ENCODE measurements around the gene ATP11A.

The ATP11A gene

DNA sequence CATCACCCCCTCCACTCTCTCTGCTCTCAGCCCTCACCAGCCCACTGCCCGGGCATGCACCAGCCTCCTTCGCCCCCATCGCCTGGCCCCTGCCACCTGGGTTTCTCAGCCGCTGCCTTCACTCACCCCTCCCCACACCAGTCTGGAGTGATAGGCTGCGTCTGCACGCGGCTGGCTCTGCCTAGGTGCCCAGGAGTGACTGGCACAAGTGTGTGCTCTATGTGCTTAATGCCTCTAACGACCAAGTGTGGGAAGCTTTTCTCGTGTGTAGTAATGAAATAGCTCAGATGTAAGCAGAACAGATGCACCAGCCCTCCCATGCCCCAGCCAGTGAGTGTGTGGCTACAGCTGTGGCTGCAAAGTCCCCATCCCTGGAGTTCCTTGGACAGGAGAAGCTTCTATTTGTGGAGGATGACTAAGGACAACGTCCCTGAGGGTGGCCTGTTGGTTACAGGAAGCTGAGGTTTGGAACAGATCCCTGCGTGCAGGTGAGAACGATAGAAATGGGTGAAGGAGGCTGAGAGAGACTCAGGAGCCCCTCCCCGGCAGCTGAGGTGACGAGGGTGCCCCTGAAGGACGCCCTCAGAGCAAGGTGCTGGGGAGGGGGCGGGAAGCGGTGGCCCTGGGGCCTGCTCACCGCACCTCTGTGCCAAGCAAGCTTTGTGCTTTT lies 35.6 kb downstream of the ATP11A start:
- no peak for DNase-seq (ENCODE audit: low read depth)

DNA sequence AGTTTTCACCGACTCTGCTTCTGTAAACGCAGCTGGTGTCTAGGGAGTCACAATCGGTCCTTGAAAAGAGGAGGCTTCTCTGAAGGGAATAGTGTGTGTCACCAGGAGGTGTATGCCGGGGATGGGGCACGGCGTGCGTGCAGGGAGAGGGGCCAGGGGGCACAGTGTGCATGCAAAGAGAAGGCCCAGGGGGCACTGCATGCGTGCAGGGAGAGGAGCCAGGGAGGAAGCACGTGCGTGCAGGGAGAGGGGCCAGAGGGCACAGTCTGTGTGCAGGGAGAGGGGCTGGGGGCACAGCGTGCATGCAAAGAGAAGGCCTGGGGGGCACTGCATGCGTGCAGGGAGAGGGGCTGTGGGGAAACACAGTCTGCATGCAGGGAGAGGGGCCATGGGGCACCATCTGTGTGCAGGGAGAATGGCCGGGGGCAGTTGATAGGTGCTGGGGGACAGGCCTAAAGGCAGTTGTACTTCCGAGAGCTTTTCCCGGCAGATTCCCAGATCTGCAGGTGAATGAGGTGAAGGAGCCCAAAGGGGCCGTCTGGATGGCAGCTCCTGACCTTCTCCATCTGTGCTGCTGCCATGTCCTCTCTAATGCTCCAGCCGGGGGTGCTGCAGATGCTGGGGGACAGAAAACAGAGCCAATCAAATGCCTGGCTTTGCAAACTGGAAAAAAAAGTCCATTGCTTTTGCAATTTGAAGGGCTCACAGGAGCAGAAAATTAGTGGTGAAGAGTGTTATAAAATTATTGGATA lies 36.4 kb downstream of the ATP11A start:
- DNase-seq (ENCODE audit: low read depth): no peak

DNA sequence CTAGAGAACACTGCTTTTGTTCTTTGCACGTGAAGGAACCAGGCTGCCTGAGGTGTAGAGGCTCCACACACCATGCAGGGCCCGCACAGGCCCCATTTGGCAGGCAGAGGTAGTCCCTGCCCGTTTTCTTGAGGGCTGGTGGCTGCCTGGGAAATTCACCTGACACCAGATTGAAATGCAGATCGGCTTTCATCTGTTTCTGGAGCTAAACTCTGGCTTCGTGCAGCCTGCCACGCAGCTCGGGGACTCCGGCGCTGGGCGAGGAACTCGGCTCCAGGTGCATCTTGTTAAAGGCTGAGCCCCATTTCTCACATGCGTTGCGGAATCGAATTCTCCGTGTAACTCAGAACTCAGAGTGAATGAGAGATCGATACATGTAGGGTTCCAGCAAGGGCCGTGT lies 37.7 kb downstream of the ATP11A start:
- DNase-seq (ENCODE audit: low read depth): no peak

DNA sequence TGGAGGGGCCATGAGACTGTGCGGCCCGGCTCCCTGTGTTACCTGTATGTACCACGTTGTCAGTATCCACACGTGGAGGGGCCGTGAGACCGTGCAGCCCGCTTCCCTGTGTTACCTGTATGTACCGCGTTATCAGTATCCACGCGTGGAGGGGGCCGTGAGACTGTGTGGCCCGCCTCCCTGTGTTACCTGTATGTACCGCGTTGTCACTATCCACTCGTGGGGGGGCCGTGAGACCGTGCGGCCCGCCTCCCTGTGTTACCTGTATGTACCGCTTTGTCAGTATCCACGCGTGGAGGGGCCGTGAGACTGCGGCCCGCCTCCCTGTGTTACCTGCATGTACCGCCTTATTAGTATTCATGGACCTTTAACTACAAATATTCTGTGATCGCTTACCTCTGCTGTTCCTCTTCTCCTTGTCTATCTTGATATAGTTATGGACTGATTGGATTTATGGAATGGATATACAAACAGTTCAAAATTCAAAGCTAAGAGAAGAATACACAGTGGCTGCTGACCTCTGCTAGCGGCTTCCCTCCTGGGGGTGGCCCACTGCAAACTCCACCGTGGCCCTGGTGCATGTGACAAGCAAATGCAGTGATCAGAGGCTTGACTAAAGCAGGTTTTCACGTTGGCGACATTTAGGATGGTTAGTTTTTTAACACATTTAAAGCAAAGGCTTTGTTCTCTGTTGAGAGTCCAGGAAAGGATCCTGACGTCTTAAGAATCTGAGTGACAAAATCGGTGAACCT lies 38.7 kb downstream of the ATP11A start:
- no peak for DNase-seq (ENCODE audit: low read depth)

DNA sequence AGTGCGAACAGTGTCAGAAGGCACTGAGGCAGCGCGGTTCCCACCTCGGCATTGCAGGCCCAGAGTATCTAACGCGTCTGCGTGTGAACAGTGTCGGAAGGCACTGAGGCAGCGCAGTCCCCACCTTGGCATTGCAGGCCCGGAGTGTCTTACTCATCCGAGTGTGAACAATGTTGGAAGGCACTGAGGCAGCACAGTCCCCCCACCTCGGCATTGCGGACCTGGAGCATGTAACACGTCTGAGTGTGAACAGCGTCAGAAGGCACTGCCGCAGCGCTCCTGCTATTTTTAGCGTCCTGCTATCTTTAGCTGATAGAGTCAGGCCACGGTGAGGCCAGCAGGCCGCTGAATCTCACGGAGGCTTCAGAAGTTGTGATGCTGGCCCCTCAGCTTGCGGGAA lies 39.6 kb downstream of the ATP11A start:
- DNase-seq (ENCODE audit: low read depth): no peak

DNA sequence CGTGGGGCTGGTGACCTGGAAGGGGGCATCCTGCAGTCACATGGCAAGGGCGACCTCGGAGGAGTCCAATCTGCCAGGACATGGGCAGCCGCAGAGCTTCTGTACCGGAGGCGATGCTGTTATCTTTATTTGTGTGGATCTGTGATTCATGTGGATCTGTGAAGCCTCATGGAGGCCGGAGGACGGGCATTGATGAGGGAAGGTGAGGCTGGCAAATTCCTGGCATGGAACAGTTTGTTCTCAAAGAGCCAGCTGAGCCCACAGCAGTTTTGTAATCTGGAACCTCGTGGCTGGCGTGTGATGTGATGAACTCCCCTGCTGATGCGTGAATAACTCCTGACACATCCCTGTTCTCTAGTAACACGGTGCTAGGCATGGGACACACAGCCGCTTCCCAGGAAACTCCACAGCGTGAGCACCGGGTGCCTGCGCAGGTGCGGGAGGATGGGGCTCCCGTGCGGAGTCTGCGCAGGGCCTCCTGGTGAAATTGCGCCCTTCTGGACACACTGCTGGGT lies 40.4 kb downstream of the ATP11A start:
- DNase-seq (ENCODE audit: low read depth): no peak

DNA sequence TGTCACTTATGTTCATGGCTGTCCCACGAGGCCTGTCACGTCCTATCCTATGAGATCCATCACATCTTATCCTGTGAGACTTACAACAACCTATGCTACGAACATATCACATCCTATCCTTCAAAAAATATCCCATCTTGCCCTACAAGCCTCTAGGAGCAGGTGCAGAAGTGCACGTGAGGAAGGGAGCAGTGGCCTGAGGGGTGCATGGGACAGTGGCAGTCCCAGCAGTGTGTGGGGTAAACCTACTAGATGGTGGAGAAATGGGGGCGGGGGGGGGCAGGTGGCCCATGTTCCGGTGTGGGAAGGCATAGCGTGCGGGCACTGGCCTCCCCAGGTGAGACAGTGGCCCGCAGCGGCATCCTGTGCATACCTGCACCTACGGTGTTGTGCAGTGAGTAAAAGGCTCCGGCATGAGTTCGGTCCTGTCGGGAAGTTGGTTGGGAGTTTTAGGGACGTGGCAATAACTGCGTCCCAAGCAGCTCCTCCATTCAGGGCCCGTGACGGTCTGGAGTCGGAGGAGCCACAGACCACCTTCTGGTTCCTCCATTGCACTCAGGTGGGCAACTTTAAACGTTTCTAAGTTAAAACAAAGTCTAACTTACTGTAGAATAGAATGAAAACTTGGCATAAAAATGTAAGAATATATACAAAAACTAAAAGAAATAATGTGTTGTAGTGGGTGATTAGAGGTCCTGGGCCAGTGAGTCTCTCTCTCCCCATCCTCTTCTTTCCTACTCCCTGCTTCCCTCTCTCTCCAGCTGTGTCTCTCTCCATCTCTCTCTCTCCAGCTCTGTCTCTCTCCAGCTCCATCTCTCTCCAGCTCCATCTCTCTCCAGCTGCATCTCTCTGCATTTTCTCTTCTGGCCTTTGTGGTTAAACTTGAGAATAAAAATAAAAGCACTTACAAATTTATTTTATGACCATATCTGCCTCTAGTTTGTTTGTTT lies 42.1 kb downstream of the ATP11A start:
- no peak for DNase-seq (ENCODE audit: low read depth)

DNA sequence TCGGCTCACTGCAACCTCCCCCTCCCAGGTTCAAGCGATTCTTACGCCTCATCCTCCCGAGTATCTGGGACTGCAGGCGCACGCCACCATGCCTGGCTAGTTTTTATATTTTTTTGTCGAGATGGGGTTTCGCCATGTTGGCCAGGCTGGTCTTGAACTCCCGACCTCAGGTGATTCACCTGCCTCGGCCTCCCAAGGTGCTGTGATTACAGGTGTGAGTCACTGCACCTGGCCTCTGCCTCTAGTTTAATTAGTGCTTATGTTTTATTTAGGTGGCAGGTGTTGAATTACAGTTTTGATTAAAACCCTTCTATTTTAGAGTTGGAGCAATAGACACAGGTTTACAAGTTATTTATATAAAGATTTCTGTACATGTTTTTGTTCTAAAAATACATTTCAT lies 42.8 kb downstream of the ATP11A start:
- DNase-seq (ENCODE audit: low read depth): no peak

DNA sequence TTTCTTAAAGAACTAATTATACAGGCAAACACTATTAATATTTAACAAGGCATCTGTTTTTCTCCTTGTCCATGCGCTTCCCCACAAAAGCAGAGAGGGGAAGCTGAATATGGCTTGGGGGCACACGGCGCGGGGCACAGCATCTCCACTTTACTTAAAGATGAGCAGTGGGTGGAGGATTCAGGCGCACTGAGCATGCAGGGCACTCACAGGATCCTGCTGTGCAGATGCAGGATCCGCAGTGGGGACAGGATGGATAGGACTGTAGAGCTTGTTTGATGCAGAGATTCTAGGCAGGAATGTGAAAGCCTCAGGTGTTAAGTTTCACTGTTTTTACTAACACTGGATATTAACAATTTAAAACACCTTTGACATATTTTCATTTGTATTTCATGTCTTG lies 43.3 kb downstream of the ATP11A start:
- DNase-seq (ENCODE audit: low read depth): no peak

DNA sequence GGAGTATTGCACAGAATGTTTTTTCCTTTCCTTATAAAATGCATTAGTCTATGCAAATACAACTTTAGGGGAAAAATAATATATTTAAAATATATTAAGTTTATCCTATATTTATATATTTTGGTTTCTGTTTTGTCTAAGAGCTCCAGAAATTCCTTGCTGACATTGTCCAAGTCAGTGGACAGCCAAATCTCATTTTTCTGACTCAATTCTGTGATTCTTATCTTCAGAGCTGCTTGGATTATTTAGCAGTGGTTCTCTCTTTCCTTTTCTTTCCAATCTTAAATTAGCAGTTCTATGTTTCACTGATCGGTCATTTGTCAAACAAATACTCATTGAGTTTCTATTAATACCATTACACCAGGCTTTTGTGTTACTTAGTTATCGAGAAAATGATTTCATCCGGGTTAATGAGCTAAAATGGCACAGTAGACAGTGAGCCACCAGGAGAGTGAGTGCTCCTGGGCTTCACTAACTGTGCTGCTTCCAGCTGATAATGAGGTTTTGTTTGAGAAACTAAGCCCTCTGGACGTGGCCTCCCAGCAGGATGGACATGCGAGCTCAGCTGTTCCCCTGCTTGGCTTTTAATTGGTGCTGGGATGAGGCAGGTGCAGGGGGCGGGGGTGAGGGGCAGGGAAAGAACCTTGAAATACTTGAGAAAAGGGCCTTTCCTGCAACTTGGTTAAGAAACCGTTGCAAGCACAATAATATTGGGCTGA lies 44.0 kb downstream of the ATP11A start:
- no peak for DNase-seq (ENCODE audit: low read depth)

DNA sequence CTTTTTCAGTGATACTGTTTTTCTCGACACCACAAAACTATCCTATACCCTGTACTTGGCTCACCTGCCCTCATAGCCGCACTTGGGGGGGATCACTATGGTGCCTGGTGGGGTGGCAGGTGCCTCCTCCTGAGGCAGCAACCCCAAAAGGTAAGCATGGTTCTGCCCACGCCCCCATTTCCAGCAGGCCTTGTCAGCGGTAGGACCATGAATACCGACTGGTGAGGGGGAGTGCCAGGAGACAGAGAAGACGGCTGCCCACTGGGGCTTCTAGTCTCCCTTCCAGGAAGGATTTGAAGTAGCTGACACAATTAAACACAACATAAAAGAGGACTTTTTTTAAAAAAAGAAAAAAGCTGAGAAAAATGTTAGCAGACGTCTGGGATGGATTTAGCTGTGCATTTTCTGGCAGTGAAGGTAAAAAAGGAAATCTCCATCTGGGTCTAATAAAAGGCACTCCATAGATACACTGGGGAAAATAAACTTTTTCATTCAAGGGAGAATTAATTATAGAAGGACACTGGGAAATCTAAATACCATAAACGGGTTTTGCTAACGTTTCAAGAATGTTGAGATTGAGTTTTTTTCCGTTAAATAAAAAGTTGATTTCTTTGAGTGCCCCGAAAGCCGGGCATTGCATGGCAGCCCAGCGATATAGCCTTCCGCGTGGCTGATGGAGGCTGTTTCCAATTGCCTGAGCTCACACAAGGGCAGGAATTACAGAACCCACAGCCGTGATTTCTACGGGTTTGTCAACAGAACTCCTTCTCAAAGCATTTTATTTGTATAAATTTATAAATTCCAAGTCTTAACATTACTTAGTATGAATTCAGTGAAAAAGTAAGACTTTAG lies 45.1 kb downstream of the ATP11A start:
- no peak for DNase-seq (ENCODE audit: low read depth)

DNA sequence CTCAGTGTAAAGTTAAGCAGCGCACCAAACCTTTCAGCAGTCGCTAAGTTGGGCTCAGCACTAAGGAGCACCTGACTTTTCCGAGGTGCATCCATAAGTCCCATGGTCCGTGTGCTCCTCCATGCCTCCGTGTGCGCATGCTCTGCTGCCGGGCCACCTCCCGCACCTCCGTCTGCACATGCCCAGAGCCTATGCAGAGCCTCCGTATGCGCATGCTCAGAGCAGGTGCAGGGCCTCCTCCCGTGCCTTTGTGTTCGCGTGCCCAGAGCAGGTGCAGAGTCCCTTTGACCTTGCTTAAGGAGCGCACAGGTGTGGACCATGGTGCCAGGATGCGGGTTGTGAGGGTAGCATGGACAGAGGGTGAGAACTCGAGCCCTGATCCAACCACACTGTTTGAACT lies 46.0 kb downstream of the ATP11A start:
- DNase-seq (ENCODE audit: low read depth): no peak

DNA sequence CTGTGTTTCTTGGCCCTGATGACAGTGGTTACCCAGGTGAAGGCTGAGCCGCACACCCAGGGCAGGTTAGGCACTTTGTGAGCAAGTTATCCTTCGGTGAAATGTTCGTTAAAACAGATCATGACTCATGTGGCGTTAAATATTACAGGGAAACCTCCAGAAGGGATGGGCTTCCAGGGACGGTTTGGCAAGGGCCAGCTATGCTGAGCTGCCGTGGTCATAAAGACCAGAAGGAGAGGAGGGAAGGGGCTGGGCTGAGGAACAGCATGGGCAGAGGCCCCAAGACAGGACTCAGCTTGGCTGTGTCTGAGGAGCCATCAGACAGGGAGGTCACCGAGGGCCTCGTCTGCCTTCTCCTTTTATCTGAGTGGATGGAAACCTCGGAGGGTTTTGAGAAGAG lies 47.5 kb downstream of the ATP11A start:
- no peak for DNase-seq (ENCODE audit: low read depth)

DNA sequence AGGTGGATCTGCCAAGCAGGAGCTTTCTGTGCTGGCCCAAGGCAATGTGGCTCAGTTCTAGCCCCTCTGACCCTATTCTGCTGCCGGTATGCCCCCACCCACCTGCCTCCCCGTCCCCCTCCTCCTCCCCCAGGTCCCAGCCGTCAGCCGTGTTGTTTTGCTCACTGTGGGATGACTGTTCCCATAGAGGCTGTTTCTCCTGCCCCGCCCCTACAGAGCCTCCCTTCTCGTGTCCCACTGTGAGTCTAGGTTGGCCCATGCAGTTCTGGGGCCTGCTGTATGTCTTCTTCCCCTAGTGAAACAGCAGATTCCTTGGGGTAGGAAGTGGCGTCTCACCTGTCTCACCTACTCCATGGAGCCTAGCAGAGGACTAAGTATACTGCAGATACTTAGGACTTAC lies 48.8 kb downstream of the ATP11A start:
- no peak for DNase-seq (ENCODE audit: low read depth)

DNA sequence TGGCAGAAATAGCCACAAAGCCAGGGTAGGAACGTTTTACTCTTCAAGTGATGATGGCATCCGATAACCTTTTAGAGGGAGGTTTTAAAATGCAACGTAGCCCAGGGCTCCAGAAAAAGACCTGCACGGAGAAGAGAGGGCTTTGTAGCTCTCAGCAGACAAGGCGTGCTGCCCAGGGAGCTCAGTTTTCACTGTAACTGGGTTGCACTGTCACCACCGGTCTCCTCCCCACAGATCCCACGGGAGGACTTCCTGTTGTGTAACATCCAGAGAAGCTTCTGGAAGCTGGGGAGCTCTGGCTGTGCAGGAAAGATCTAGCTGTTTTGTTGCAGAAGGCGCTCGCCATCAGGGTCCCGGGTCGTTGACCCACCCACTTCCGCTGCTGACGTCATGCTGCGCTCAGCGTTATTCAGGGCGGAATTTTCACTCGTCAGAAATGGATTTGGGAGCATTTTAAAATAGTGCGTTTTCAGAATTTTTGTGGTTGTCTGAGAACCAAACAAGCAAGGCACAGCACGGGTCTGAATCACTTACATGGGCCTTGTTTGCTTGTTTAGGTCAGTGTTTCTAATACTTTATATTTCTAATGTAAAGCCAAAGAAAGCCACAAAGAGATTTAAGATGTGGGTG lies 50.8 kb downstream of the ATP11A start:
- DNase-seq (ENCODE audit: low read depth): no peak

DNA sequence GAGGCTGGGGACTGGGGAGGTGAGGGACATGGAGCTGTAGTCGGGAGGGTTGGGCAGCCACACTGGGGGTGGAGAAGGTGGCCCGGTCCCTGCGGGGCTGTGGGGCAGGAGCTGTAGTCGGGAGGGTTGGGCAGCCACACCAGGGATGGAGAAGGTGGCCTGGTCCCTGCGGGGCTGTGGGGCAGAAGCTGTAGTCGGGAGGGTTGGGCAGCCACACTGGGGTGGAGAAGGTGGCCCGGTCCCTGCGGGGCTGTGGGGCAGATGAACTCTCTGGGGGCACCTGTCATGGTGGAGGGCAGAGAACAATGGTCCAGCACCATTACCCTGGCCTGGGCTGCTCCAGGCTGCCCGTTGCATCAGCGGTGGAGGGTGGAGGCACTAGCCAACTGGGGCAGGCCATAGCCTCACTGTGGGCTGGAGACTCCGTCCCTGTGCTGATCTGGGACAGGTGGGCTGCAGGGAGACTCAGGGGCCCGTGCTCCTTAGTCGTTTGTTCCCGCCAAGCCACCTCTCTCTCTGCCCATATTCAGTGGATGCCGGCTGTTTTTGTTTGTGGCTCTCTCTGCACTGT lies 51.4 kb downstream of the ATP11A start:
- DNase-seq (ENCODE audit: low read depth): no peak

DNA sequence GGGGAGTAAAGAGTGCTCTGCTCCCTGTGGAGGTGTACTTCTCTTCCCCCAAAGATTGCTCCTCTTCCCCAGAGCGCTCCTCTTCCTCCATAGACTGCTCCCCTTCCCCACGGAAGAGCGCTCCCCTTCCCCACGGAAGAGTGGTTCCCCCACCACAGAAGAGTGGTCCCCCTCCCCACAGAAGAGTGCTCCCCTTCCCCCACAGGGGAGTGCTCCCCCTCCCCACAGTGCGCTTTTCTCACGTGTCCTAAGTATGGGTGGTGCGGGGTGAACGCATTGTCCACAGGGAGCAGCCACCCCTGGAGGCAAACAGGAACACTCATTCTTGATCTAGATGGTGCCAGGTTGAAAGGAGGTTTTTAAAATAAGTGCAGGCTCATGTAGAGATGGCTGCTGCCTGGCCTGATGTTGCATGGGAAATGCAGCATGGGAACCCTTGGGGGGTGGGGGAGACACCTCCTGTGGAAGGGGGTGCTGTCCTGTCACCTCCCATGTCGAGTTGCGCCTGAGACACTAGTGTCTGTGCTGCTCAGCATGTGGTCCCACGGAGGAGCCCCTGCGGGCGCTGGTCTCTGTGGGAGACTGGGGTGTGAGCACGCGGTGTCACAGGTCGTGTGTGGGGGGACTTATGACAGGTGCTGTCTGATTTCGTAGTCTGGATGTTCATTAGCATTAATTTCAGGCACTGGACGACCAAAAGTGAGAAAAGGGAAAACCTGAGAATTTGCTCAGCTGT lies 52.2 kb downstream of the ATP11A start:
- DNase-seq (ENCODE audit: low read depth): no peak

DNA sequence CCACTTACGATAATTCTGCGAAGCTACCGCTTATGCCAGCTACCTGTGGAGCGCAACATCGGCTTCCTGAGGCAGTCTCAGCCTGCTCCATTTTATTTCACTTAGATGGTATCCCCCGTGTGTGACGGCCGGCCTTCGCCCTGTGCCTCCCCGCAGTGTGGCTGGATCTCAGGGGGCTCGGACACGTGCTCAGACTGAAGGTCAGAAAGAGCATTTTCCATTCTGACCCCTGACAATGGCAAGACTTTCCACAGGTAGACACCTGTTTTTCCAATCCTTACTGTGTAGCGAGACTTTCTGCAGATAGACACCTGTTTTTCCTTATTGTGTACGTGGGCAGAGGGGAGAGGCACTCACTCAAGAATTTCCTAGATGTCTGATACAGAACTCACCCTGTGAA lies 52.7 kb downstream of the ATP11A start:
- DNase-seq (ENCODE audit: low read depth): no peak
